K562 (cell line): Measurements from ENCODE around the gene MED16. TPM values are rescaled to one million over a fixed set of nuclear protein-coding genes. Genes with fewer than 3 reads are reported as not detected.

Experiments
- CBX3 ChIP-seq, 2 experiments: IDR thresholded peaks; 1 replicate in 1 of 2; 2 replicates in 1 of 2; pipeline ENCODE4 v1.6.1; 2012; ENCODE audit warnings: inconsistent platforms in 2 of 2, low read length in 2 of 2, borderline replicate concordance in 1 of 2, control low read depth in 1 of 2
- E2F3 ChIP-seq: fragments of 250-450 bp; sonication (Bioruptor Pico); IDR thresholded peaks from 2 replicates; pipeline ENCODE4 v1.4.0; 2020; ENCODE audit warnings: mild to moderate bottlenecking
- FOXJ2 ChIP-seq: fragments of 200-800 bp; sonication (Bioruptor generic); IDR thresholded peaks from 2 replicates; pipeline ENCODE4 v1.6.1; 2016; ENCODE audit warnings: missing genetic modification characterization, missing compliant biosample characterization
- FOXP4 ChIP-seq: sonication (generic); formaldehyde crosslinking; IDR thresholded peaks from 2 replicates; pipeline ENCODE4 v1.8.0; 2022; ENCODE audit warnings: mild to moderate bottlenecking, missing genetic modification reagents, borderline replicate concordance
- MGA ChIP-seq: fragments of 450-650 bp; IDR thresholded peaks from 2 replicates; pipeline ENCODE4 v1.6.1; 2016; ENCODE audit warnings: mild to moderate bottlenecking, moderate library complexity
- MTA1 ChIP-seq: fragments of 450-650 bp; IDR thresholded peaks from 2 replicates; pipeline ENCODE4 v1.6.1; 2017; ENCODE audit warnings: borderline replicate concordance
- TFAP4 ChIP-seq: sonication (generic); formaldehyde crosslinking; IDR thresholded peaks from 2 replicates; pipeline ENCODE4 v1.8.0; 2022; ENCODE audit warnings: missing genetic modification reagents, mild to moderate bottlenecking, moderate library complexity, borderline replicate concordance
- TRIM25 ChIP-seq: fragments of 450-650 bp; IDR thresholded peaks from 2 replicates; pipeline ENCODE4 v1.7.0; 2016; ENCODE audit warnings: borderline replicate concordance
- ZBED1 ChIP-seq: IDR thresholded peaks from 2 replicates; pipeline ENCODE4 v1.6.1; 2014
- ZNF41 ChIP-seq: fragments of 250-450 bp; sonication (Bioruptor Pico); conservative IDR thresholded peaks from 2 replicates; pipeline ENCODE4 v1.4.0; 2020; ENCODE audit warnings: mild to moderate bottlenecking
- polyA plus RNA-seq, 8 experiments: library from polyadenylated mRNA; depleted of rRNA in 4 of 8; stranded (reverse) in 5 of 8; unstranded in 3 of 8; fragments of >200 nt; fragmentation: Nextera tagmentation in 2 of 8; fragmentation: Illumina TruSeq in 1 of 8; extraction: Ambion mirVana in 2 of 8; extraction: Trizol in 1 of 8; gene quantifications; 2 replicates each; pipeline versions ENCODE4 v1.2.1 to v1.2.3, GENCODE V29; 2011 to 2014; ENCODE audit warnings: inconsistent platforms in 1 of 8, missing spikeins in 1 of 8
- total RNA-seq, 7 experiments: library from RNA; depleted of rRNA in 6 of 7; stranded (reverse); fragments of >200 nt in 6 of 7; fragmentation: Illumina TruSeq in 2 of 7; extraction: Trizol in 2 of 7; gene quantifications; 2 replicates each; pipeline versions ENCODE4 v1.2.1 to v1.2.3, GENCODE V29; 2011 to 2021; ENCODE audit warnings: low replicate concordance in 1 of 7

MED16 gene
- total and polyA plus RNA-seq, 9 of the 15 experiments (the other 6 are each of a cell fraction or from before 2014, with no cell fraction given): 0.89 to 59.9 (median 8.6) TPM

GRCh38 chr19:844546-844971 lies 48.4 kb downstream of the MED16 start (continued):
- TF ChIP-seq MGA (peak; percentile 64), FOXP4 (CRISPR knock-in tag) (no peak), FOXJ2 (no peak), MTA1 (peak; percentile 87), CBX3 (IDR thresholded peaks at IDR 0.05; ENCODE audit: borderline replicate concordance in 1 of 2, low read length in 2 of 2) (peak in 1 of 2 experiments; percentile 12; a peak in 1 of 3 replicates), E2F3 (peak; percentile 28; the same call in 1 of the 2 replicates), TRIM25 (no peak), TFAP4 (0 out of 2 replicates have a peak, but pooled peaks have one; percentile 22), ZBED1 (no peak), ZNF41 (CRISPR knock-in tag) (no peak)
